OCI-LY3 (cell line): Measurements from ENCODE around the gene ERC2.

Source experiments
- CTCF ChIP-seq: fragments of 200-600, 300-600 bp; sonication (generic); IDR thresholded peaks from 2 replicates; pipeline ENCODE4 v1.5.1; 2014; ENCODE audit warnings: antibody characterized with exemption, low read length, low read depth
- EZH2phosphoT487 ChIP-seq: fragments of 200-600 bp; shearing (Covaris generic); IDR thresholded peaks from 2 replicates; pipeline ENCODE4 v1.6.1; 2018; ENCODE audit warnings: antibody characterized with exemption, mixed run types, low read depth

- TF ChIP-seq CTCF (no peak), EZH2phosphoT487 (no peak)
These were observed 984.0 kb downstream of the ERC2 start for GRCh38 chr3:55484191-55484689.
